HUES48 (cell line): ENCODE data around the gene TYW1.
"Not testable (repeated sequence)": the region's sequence is repeated elsewhere in the genome, so short reads cannot be mapped to it uniquely, and the experiment has no call there.

Source experiments
- H3K27ac ChIP-seq: one replicate; pipeline ENCODE4 v1.7.0; 2013; ENCODE audit warnings: low read depth, low read length, inconsistent platforms
- H3K27me3 ChIP-seq: 2 replicates; pipeline ENCODE4 v1.6.1; 2013; ENCODE audit warnings: mild to moderate bottlenecking, low read length; ENCODE audit not compliant: control insufficient read depth, insufficient read depth
- H3K36me3 ChIP-seq: 2 replicates; pipeline ENCODE4 v1.6.1; 2013; ENCODE audit warnings: low read length; ENCODE audit not compliant: control insufficient read depth, insufficient read depth
- H3K4me1 ChIP-seq: 2 replicates; pipeline ENCODE4 v1.6.1; 2013; ENCODE audit warnings: mild to moderate bottlenecking, low read length; ENCODE audit not compliant: control insufficient read depth, insufficient read depth
- H3K4me3 ChIP-seq: 2 replicates; pipeline ENCODE4 v1.5.1; 2013; ENCODE audit warnings: mild to moderate bottlenecking, low read depth, low read length
- H3K9ac ChIP-seq: 2 replicates; pipeline ENCODE4 v1.6.1; 2013; ENCODE audit warnings: mild to moderate bottlenecking, low read depth, low read length, moderate library complexity
- H3K9me3 ChIP-seq: 2 replicates; pipeline ENCODE4 v1.6.1; 2013; ENCODE audit warnings: low read length; ENCODE audit not compliant: control insufficient read depth, insufficient read depth

TYW1 gene

GRCh38 chr7:66995050-66995776 lies 1.4 kb upstream of the TYW1 start, which contains the start of gene SBDS:
SBDS (minus strand) TSS chr7:66995586; CDS start chr7:66995417, 169 bp downstream.
- H3K9ac ChIP-seq, result peak within 1 kb of the TSS; percentile 84
- peaks cover 30% of the 10 kb centered on the region for H3K36me3 ChIP-seq
- H3K27me3 ChIP-seq, H3K4me1 ChIP-seq, H3K9me3 ChIP-seq: not testable (repeated sequence)
- H3K4me3 ChIP-seq, result peak within 1 kb of the TSS; percentile 97
- peak within 1 kb of the TSS; percentile 94 for H3K27ac ChIP-seq

GRCh38 chr7:67000601-67001258 lies 4.1 kb downstream of the TYW1 start:
- not testable (repeated sequence) for H3K4me1 ChIP-seq, H3K9me3 ChIP-seq, H3K27me3 ChIP-seq, H3K9ac ChIP-seq, H3K36me3 ChIP-seq, H3K27ac ChIP-seq, H3K4me3 ChIP-seq

- H3K27me3 ChIP-seq, H3K9ac ChIP-seq, H3K4me1 ChIP-seq, H3K4me3 ChIP-seq, H3K9me3 ChIP-seq, H3K27ac ChIP-seq: not testable (repeated sequence)
- H3K36me3 ChIP-seq, result peaks cover 25% of the 10 kb centered on the region
Observed at GRCh38 chr7:67004145-67004544, 7.5 kb downstream of the TYW1 start.

GRCh38 chr7:67006965-67007364 lies 10.3 kb downstream of the TYW1 start:
- Histone ChIP-seq H3K4me1 (no peaks in the 10 kb centered on the region; the same call in 1 of the 2 replicates), H3K4me3 (no peak overlapping the region), H3K36me3 (peaks cover 32% of the 10 kb centered on the region), H3K9me3 (no peaks in the 10 kb centered on the region), H3K27ac (no peak overlapping the region), H3K27me3 (no peaks in the 10 kb centered on the region), H3K9ac (no peak overlapping the region)

- no peaks in the 10 kb centered on the region; the same call in 1 of the 2 replicates for H3K4me1 ChIP-seq
- no peaks in the 10 kb centered on the region for H3K9me3 ChIP-seq
- no peak overlapping the region for H3K9ac ChIP-seq
- H3K27me3 ChIP-seq, result no peaks in the 10 kb centered on the region
- H3K27ac ChIP-seq, result no peak overlapping the region
- peaks cover 37% of the 10 kb centered on the region for H3K36me3 ChIP-seq
- H3K4me3 ChIP-seq, result no peak overlapping the region
Observed at GRCh38 chr7:67008260-67008659, 11.6 kb downstream of the TYW1 start.

GRCh38 chr7:67009677-67010076 lies 13.0 kb downstream of the TYW1 start:
- H3K9ac ChIP-seq, H3K27me3 ChIP-seq, H3K9me3 ChIP-seq, H3K27ac ChIP-seq, H3K4me3 ChIP-seq, H3K4me1 ChIP-seq: not testable (repeated sequence)
- H3K36me3 ChIP-seq, result peaks cover 47% of the 10 kb centered on the region

- not testable (repeated sequence) for H3K9me3 ChIP-seq
Observed at GRCh38 chr7:67014076-67014622, 17.5 kb downstream of the TYW1 start.

GRCh38 chr7:67017971-67018370 lies 21.3 kb downstream of the TYW1 start:
- peaks cover 62% of the 10 kb centered on the region for H3K36me3 ChIP-seq
- not testable (repeated sequence) for H3K4me1 ChIP-seq, H3K27ac ChIP-seq, H3K4me3 ChIP-seq, H3K9me3 ChIP-seq, H3K9ac ChIP-seq, H3K27me3 ChIP-seq

More at GRCh38 chr7:67014076-67014622, 17.5 kb downstream of the TYW1 start:
- not testable (repeated sequence) for H3K4me1 ChIP-seq, H3K4me3 ChIP-seq, H3K9ac ChIP-seq, H3K27ac ChIP-seq, H3K27me3 ChIP-seq
- peaks cover 40% of the 10 kb centered on the region for H3K36me3 ChIP-seq

- H3K4me1 ChIP-seq, result no peaks in the 10 kb centered on the region
- H3K36me3 ChIP-seq, result peaks cover 57% of the 10 kb centered on the region
- H3K4me3 ChIP-seq, result no peak overlapping the region
- H3K9ac ChIP-seq, result no peak overlapping the region
- H3K27ac ChIP-seq, result no peak overlapping the region
- no peaks in the 10 kb centered on the region for H3K27me3 ChIP-seq
- H3K9me3 ChIP-seq, result no peaks in the 10 kb centered on the region
Observed at GRCh38 chr7:67018940-67019339, 22.3 kb downstream of the TYW1 start.

- H3K27me3 ChIP-seq, result no peaks in the 10 kb centered on the region
- no peak overlapping the region for H3K4me3 ChIP-seq
- peaks cover 49% of the 10 kb centered on the region for H3K36me3 ChIP-seq
- no peak overlapping the region for H3K27ac ChIP-seq
- H3K9me3 ChIP-seq, result no peaks in the 10 kb centered on the region
- no peaks in the 10 kb centered on the region for H3K4me1 ChIP-seq
- H3K9ac ChIP-seq, result no peak overlapping the region
Observed at GRCh38 chr7:67019562-67020390, 23.1 kb downstream of the TYW1 start.
